Measurements from ENCODE around the gene PPP2R3A. TPM values are rescaled to one million over a fixed set of nuclear protein-coding genes. Genes with fewer than 3 reads are reported as not detected.

Gene PPP2R3A
- total RNA-seq, 2 donors from 2014 or later: 11.2 to 22.4 TPM

DNA sequence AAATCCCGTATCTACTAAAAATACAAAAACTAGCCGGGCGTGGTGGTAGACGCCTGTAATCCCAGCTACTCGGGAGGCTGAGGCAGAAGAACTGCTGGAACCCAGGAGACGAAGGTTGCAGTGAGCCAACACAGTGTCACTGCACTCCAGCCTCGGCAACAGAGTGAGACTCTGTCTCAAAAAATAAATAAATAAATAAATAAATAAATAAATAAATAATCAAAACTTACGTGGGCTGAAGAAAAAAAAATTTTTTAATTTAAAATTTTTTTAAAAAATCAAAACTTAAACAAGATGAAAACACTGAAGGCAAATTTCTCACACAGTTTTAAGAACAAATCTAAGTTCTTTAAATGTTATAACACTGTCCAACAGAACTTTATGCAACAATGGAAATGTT lies 216.2 kb downstream of the PPP2R3A start:
- Histone ChIP-seq H3K4me3 (no peak overlapping the region), H3K27me3 (no peaks in the 10 kb centered on the region), H3K27ac (peak overlapping the region in 1 of 4 donors; percentile 23), H3K4me1 (peaks cover 70% of the 10 kb centered on the region), H3K9me3 (no peaks in the 10 kb centered on the region), H3K36me3 (replicated peaks in 1 of 2; ENCODE audit: insufficient read depth in 1 of 2, low read depth in 2 of 2) (no peaks in the 10 kb centered on the region)
- WGBS, 2 donors: 94 to 96% methylated on average over 8 of the region's 8 CpGs
- TF ChIP-seq, protein P1, sequence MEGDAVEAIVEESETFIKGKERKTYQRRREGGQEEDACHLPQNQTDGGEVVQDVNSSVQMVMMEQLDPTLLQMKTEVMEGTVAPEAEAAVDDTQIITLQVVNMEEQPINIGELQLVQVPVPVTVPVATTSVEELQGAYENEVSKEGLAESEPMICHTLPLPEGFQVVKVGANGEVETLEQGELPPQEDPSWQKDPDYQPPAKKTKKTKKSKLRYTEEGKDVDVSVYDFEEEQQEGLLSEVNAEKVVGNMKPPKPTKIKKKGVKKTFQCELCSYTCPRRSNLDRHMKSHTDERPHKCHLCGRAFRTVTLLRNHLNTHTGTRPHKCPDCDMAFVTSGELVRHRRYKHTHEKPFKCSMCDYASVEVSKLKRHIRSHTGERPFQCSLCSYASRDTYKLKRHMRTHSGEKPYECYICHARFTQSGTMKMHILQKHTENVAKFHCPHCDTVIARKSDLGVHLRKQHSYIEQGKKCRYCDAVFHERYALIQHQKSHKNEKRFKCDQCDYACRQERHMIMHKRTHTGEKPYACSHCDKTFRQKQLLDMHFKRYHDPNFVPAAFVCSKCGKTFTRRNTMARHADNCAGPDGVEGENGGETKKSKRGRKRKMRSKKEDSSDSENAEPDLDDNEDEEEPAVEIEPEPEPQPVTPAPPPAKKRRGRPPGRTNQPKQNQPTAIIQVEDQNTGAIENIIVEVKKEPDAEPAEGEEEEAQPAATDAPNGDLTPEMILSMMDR (IDR thresholded peaks at IDR 0.05): no peak
- no peak for TF ChIP-seq POLR2A (IDR thresholded peaks at IDR 0.05)
- ATAC-seq (no peak), DNase-seq (no peak)
- intact Hi-C loops (cut with DNase I): no loop called here

DNA sequence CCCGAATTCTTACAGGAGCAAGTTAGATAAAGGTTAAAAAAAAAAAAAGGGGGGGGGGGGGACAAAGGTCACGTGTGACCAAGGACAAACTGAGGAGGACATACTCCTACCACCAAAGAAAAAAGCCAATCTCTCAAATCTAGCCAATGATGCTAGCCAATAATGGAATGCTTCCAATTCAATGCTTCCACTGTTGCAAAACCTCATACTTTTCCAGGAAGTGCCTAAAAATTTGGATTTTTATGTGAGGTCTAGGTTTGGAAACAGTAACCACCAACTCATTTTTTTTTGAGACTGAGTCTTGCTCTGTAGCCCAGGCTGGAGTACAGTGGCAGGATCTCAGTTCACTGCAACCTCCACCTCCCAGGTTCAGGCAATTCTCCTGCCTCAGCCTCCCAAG lies 219.2 kb downstream of the PPP2R3A start:
- peaks cover 82% of the 10 kb centered on the region for H3K4me1 ChIP-seq
- H3K27me3 ChIP-seq: no peaks in the 10 kb centered on the region
- H3K4me3 ChIP-seq: no peak overlapping the region
- no peaks in the 10 kb centered on the region for H3K36me3 ChIP-seq (replicated peaks in 1 of 2; ENCODE audit: insufficient read depth in 1 of 2, low read depth in 2 of 2)
- ATAC-seq (peak; percentile 33), DNase-seq (no peak)
- 31 to 33% methylated on average over 2 of the region's 2 CpGs for WGBS, 2 donors
- H3K27ac ChIP-seq: no peak overlapping the region
- no peaks in the 10 kb centered on the region for H3K9me3 ChIP-seq
- intact Hi-C loops (cut with DNase I): no loop called here
- no peak for TF ChIP-seq POLR2A (IDR thresholded peaks at IDR 0.05)
- TF ChIP-seq, protein P1 (IDR thresholded peaks at IDR 0.05): no peak

DNA sequence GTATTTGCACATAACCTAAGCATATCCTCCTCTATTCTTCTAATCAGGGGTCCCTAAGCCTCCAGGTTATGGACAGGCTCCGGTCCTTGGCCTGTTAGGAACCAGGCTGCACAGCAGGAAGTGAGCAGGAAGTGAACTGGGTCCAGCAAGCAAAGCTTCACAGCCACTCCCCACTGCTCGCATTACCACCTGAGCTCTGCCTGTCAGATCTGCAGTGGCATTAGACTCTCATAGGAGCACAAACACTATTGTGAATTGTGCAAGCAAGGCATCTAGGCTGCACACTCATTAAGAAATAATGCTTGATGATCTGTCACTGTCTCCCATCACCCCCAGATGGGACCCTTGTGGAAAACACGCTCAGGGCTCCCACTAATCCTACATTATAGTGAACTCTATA lies 220.8 kb downstream of the PPP2R3A start:
- ATAC-seq: no peak
- H3K36me3 ChIP-seq (replicated peaks in 1 of 2; ENCODE audit: insufficient read depth in 1 of 2, low read depth in 2 of 2): no peaks in the 10 kb centered on the region
- no peak overlapping the region for H3K27ac ChIP-seq
- intact Hi-C loops (cut with DNase I): no loop called here
- H3K4me3 ChIP-seq: no peak overlapping the region
- H3K9me3 ChIP-seq: no peaks in the 10 kb centered on the region
- 47% methylated on average over 3 of the region's 3 CpGs for WGBS, 2 donors
- H3K4me1 ChIP-seq: peaks cover 87% of the 10 kb centered on the region
- TF ChIP-seq, protein P1 (IDR thresholded peaks at IDR 0.05): no peak
- no peak for TF ChIP-seq POLR2A (IDR thresholded peaks at IDR 0.05)
- peak in 3 of 4 donors; percentile 28 to 36 (median 33) for DNase-seq
- H3K27me3 ChIP-seq: no peaks in the 10 kb centered on the region

DNA sequence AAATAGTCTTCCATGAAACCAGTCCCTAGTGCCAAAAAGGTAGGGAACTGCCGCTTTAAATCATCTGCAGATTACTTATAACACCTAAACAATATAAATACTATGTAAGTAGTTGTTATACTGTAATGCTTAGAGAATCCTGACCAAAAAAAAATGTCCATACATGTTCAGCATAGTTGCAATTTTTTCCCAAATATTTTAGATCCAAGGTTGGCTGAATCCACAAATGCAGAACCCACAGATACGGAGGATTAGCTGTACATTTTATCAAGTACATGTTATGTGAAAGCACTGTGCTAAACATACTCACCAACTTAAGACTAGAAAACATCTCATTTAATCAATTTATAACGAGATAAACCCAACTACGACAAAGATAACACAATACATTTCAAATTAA lies 221.3 kb downstream of the PPP2R3A start:
- ATAC-seq (no peak), DNase-seq (no peak)
- Histone ChIP-seq H3K9me3 (no peaks in the 10 kb centered on the region), H3K4me1 (peaks cover 89% of the 10 kb centered on the region), H3K27me3 (no peaks in the 10 kb centered on the region), H3K4me3 (no peak overlapping the region), H3K36me3 (replicated peaks in 1 of 2; ENCODE audit: insufficient read depth in 1 of 2, low read depth in 2 of 2) (no peaks in the 10 kb centered on the region), H3K27ac (no peak overlapping the region)
- intact Hi-C loops (cut with DNase I): no loop called here
- 54 to 57% methylated on average over 4 of the region's 4 CpGs for WGBS, 2 donors
- TF ChIP-seq, protein P1 (IDR thresholded peaks at IDR 0.05): no peak

DNA sequence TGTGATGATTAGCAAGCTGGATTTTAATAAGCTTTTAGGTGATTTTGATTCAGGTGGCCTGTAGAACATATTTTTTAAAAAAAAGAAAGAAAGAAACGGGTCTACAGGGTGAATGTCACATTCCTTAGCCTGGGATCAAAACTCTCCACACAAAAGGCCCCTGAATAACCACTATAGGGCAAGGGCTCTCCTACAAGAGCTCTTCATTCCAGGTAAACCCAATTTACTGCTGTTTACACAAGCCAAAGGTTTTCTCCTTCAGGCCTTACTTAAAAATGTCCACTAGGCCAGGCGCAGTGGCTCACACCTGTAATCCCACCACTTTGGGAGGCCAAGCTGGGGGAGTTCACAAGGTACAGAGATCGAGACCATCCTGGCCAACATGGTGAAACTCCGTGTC lies 222.3 kb downstream of the PPP2R3A start:
- Histone ChIP-seq H3K27ac (no peak overlapping the region), H3K9me3 (no peaks in the 10 kb centered on the region), H3K27me3 (no peaks in the 10 kb centered on the region), H3K4me1 (peaks cover 90% of the 10 kb centered on the region), H3K36me3 (replicated peaks in 1 of 2; ENCODE audit: insufficient read depth in 1 of 2, low read depth in 2 of 2) (no peaks in the 10 kb centered on the region), H3K4me3 (no peak overlapping the region)
- intact Hi-C loops (cut with DNase I): no loop called here
- DNase-seq: no peak
- ATAC-seq: no peak
- WGBS, 2 donors: 79 to 80% methylated on average over 4 of the region's 4 CpGs
- TF ChIP-seq, protein P1 (IDR thresholded peaks at IDR 0.05): no peak
- TF ChIP-seq POLR2A (IDR thresholded peaks at IDR 0.05): no peak

Data from body of pancreas (tissue), 4 donors.